Liver (tissue), 9 donors: ENCODE results near the gene CSKMT. TPM values are rescaled to one million over a fixed set of nuclear protein-coding genes. Genes with fewer than 3 reads are reported as not detected.
"Not testable (repeated sequence)": the region's sequence is repeated elsewhere in the genome, so short reads cannot be mapped to it uniquely, and the experiment has no call there.

Source experiments
- DNase-seq: peaks from one replicate; pipeline ENCODE4 v3.0.0-alpha.2; 2017; ENCODE audit warnings: low spot score
- H3K27ac ChIP-seq, 2 donors: one replicate each; pipeline ENCODE4 v1.7.0; 2013; ENCODE audit warnings: inconsistent platforms in 2 of 2, low read length in 2 of 2, control low read depth in 1 of 2, low read depth in 1 of 2, mild to moderate bottlenecking in 1 of 2
- H3K27me3 ChIP-seq, 4 donors: one replicate each; pipeline versions ENCODE4 v1.6.1 to v1.7.0; 2013; ENCODE audit warnings: low read length in 3 of 4, inconsistent platforms in 1 of 4, mild to moderate bottlenecking in 1 of 4, moderate library complexity in 1 of 4; ENCODE audit not compliant: control insufficient read depth in 4 of 4, insufficient read depth in 4 of 4
- H3K36me3 ChIP-seq, 4 donors: one replicate each; pipeline versions ENCODE4 v1.6.1 to v1.7.0; 2013; ENCODE audit warnings: low read length in 3 of 4, mild to moderate bottlenecking in 3 of 4, low read depth in 1 of 4, moderate library complexity in 1 of 4; ENCODE audit not compliant: control insufficient read depth in 4 of 4, insufficient read depth in 3 of 4
- H3K4me1 ChIP-seq, 4 donors: one replicate each; pipeline versions ENCODE4 v1.6.1 to v1.7.0; 2013; ENCODE audit warnings: low read length in 3 of 4, mild to moderate bottlenecking in 3 of 4, moderate library complexity in 1 of 4; ENCODE audit not compliant: control insufficient read depth in 4 of 4, insufficient read depth in 4 of 4
- H3K4me3 ChIP-seq, 3 donors: one replicate each; pipeline versions ENCODE4 v1.6.1 to v1.7.0; 2013; ENCODE audit warnings: low read length in 3 of 3, control low read depth in 1 of 3, low read depth in 1 of 3, mild to moderate bottlenecking in 1 of 3
- H3K9ac ChIP-seq, 2 donors: one replicate each; pipeline ENCODE4 v1.7.0; 2013; ENCODE audit warnings: low read length in 2 of 2, mild to moderate bottlenecking in 2 of 2, moderate library complexity in 2 of 2, control low read depth in 1 of 2, low read depth in 1 of 2
- H3K9me3 ChIP-seq, 4 donors: one replicate each; pipeline versions ENCODE4 v1.6.1 to v1.7.0; 2013; ENCODE audit warnings: low read length in 3 of 4; ENCODE audit not compliant: control insufficient read depth in 4 of 4
- CTCF ChIP-seq: fragments of 150-350 bp; IDR thresholded peaks from 2 replicates; pipeline ENCODE4 v1.5.1; 2017; ENCODE audit warnings: improper control_type of control experiment, low read depth, low read length; ENCODE audit not compliant: missing input control
- GABPA ChIP-seq, 2 donors: IDR thresholded peaks in 1 of 2; conservative IDR thresholded peaks in 1 of 2; 2 replicates each; pipeline ENCODE4 v1.6.1; 2016; ENCODE audit warnings: antibody characterized with exemption in 2 of 2, mild to moderate bottlenecking in 1 of 2, moderate library complexity in 1 of 2
- HNF4A ChIP-seq, 2 donors: conservative IDR thresholded peaks; 2 replicates each; pipeline ENCODE4 v1.6.1; 2016; ENCODE audit warnings: antibody characterized with exemption in 2 of 2, mild to moderate bottlenecking in 2 of 2
- HNF4G ChIP-seq: IDR thresholded peaks from 2 replicates; pipeline ENCODE4 v1.6.1; 2016; ENCODE audit warnings: antibody characterized with exemption
- JUND ChIP-seq, 2 donors: IDR thresholded peaks; 2 replicates each; pipeline ENCODE4 v1.6.1; 2016; ENCODE audit warnings: antibody characterized with exemption in 2 of 2
- NR2F2 ChIP-seq: IDR thresholded peaks from 2 replicates; pipeline ENCODE4 v1.6.1; 2016; ENCODE audit warnings: antibody characterized with exemption
- RAD21 ChIP-seq, 2 donors: IDR thresholded peaks; 2 replicates each; pipeline ENCODE4 v1.6.1; 2016; ENCODE audit warnings: antibody characterized with exemption in 2 of 2, mild to moderate bottlenecking in 2 of 2
- REST ChIP-seq: IDR thresholded peaks from 2 replicates; pipeline ENCODE4 v1.6.1; 2016; ENCODE audit warnings: antibody characterized with exemption, mild to moderate bottlenecking
- RXRA ChIP-seq, 2 donors: IDR thresholded peaks; 2 replicates each; pipeline ENCODE4 v1.6.1; 2017 to 2018; ENCODE audit warnings: antibody characterized with exemption in 2 of 2, mild to moderate bottlenecking in 1 of 2
- WGBS: extraction: QIAGEN DNeasy Blood & Tissue Kit; methylation state at CpG from one replicate; pipeline ENCODE4 v1.1.7; 2013; 5-methylcytosine and 5-hydroxymethylcytosine counted together
- polyA plus RNA-seq, 2 donors: library from polyadenylated mRNA; stranded (reverse) in 1 of 2; unstranded in 1 of 2; fragments of 200-250 nt in 1 of 2; fragments of >200 nt in 1 of 2; fragmentation: Nextera tagmentation in 1 of 2; extraction: Ambion mirVana in 1 of 2; gene quantifications; one replicate each; pipeline versions ENCODE4 v1.2.1 to v1.2.3, GENCODE V29; 2013 to 2015
- total RNA-seq, 2 donors: library from RNA; depleted of rRNA; stranded (reverse); fragments of >200 nt; gene quantifications; one replicate each; pipeline ENCODE4 v1.2.3, GENCODE V29; 2014
- donor health status: healthy.
- donor health status: healthy.
- donor health status: healthy.
- donor health status: healthy.
- donor health status: healthy.

CSKMT gene
- total and polyA plus RNA-seq, 4 donors: 1.8 to 2.5 (median 2.3) TPM

DNA sequence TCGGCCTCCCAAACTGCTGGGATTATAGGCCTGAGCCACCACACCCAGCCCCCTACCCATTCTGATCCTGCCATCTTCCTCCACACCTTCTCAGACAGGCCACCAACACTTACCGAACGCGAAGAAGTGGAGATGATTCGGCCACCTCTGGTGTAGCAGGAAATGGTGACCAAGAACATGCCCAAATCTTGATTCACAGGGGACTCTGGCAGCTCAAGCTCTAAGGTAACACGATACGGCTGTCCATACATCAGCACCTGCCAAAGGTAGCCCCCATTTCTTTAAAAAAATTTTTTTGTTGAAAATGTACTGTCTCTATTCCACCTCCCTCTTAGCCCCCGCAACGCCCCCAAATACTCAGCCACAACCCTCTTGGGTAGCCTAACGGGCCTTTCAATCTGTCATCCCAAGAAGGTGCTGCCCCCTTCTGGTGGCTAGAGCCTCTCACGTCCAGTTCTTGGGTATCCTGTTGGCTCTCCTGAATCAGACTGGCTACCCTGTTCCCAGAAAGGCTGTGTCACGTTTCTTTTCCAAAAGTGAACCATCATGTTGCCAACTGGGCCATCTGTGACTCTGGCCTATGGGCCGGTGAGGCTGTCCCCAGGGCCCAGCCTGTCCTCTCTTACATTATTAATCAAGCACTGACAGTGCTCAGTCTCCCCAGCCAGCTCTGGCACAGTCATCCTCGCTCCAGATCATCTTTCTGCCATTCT, 29.5 kb downstream of the CSKMT start:
- Histone ChIP-seq H3K9me3 (no peaks in the 10 kb centered on the region), H3K36me3 (peaks cover 8 to 24% (median 18%) of the 10 kb centered on the region in 4 donors), H3K27ac (no peak overlapping the region), H3K4me1 (peaks cover 0 to 5% (median 1%) of the 10 kb centered on the region in 4 donors), H3K9ac (no peak overlapping the region), H3K27me3 (no peaks in the 10 kb centered on the region), H3K4me3 (no peak overlapping the region)
- peak; percentile 84 for DNase-seq
- WGBS: 56% methylated on average over 14 of the region's 14 CpGs
- no peak for TF ChIP-seq REST
- TF ChIP-seq GABPA (IDR thresholded peaks at IDR 0.05 in 1 of 2, conservative IDR thresholded peaks at IDR 0.05 in 1 of 2): peak in 1 of 2 donors; percentile 30
- TF ChIP-seq HNF4A (conservative IDR thresholded peaks at IDR 0.05): peak in 1 of 2 donors; percentile 16
- TF ChIP-seq HNF4G: no peak
- peak; percentile 80 to 88 for TF ChIP-seq RAD21 (IDR thresholded peaks at IDR 0.05)
- peak; percentile 12 to 37 for TF ChIP-seq RXRA (IDR thresholded peaks at IDR 0.05)
- TF ChIP-seq CTCF: peak; percentile 70

- TF ChIP-seq NR2F2: no peak
- TF ChIP-seq JUND (IDR thresholded peaks at IDR 0.05): no peak
- Histone ChIP-seq H3K9me3 (no peaks in the 10 kb centered on the region), H3K4me1 (peaks cover 4 to 20% (median 17%) of the 10 kb centered on the region in 4 donors), H3K9ac (no peak overlapping the region), H3K27ac (no peak overlapping the region), H3K36me3 (peaks cover 0 to 6% (median 0%) of the 10 kb centered on the region in 4 donors), H3K27me3 (no peaks in the 10 kb centered on the region), H3K4me3 (no peak overlapping the region)
- no peak for DNase-seq
- 93% methylated on average over 11 of the region's 11 CpGs for WGBS
Observed at GRCh38 chr11:62702246-62702645, 37.1 kb downstream of the CSKMT start.

GRCh38 chr11:62703921-62704320, 38.8 kb downstream of the CSKMT start:
- H3K4me3 ChIP-seq, DNase-seq, H3K9ac ChIP-seq, H3K36me3 ChIP-seq, H3K27me3 ChIP-seq, H3K27ac ChIP-seq, H3K9me3 ChIP-seq: not testable (repeated sequence)
- H3K4me1 ChIP-seq: peaks cover 10 to 25% (median 22%) of the 10 kb centered on the region in 4 donors
- WGBS: 95% methylated on average over 4 of the region's 4 CpGs
